Astrocyte (in vitro differentiated cells and primary cell): ENCODE data around the gene FAM200B. TPM values are rescaled to one million over a fixed set of nuclear protein-coding genes. Genes with fewer than 3 reads are reported as not detected.
A peak's percentile ranks its signal among the peaks of the same experiment; 100 is the strongest.

Source experiments
- DNase-seq: peaks from one replicate; pipeline ENCODE4 v3.0.0-alpha.2; 2010; ENCODE audit warnings: low read depth
- FAIRE-seq: peaks from 2 replicates; lab custom pipeline; 2011; peaks lifted over from hg19 to GRCh38; lab: Jason Lieb, UNC
- H2AFZ ChIP-seq: 2 replicates; pipeline ENCODE4 v1.6.0; 2012; ENCODE audit warnings: low read depth, low read length, inconsistent platforms
- H3K27ac ChIP-seq: 2 replicates; pipeline ENCODE4 v1.5.1; 2011; ENCODE audit warnings: low read depth, low read length, inconsistent platforms
- H3K27me3 ChIP-seq: 2 replicates; pipeline ENCODE4 v1.6.0; 2011; ENCODE audit warnings: low read length, inconsistent platforms; ENCODE audit not compliant: insufficient read depth
- H3K36me3 ChIP-seq: 2 replicates; pipeline ENCODE4 v1.5.1; 2011; ENCODE audit warnings: low read length, inconsistent platforms; ENCODE audit not compliant: insufficient read depth
- H3K4me1 ChIP-seq: 2 replicates; pipeline ENCODE4 v1.5.1; 2011; ENCODE audit warnings: low read length, inconsistent platforms; ENCODE audit not compliant: insufficient read depth
- H3K4me2 ChIP-seq: 2 replicates; pipeline ENCODE4 v1.6.0; 2012; ENCODE audit warnings: low read length, inconsistent platforms
- H3K4me3 ChIP-seq: 2 replicates; pipeline ENCODE4 v1.5.1; 2011; ENCODE audit warnings: low read depth, mild to moderate bottlenecking, low read length, inconsistent platforms; ENCODE audit not compliant: insufficient read depth
- H3K79me2 ChIP-seq: 2 replicates; pipeline ENCODE4 v1.6.0; 2012; ENCODE audit warnings: mild to moderate bottlenecking, low read length, inconsistent platforms; ENCODE audit not compliant: insufficient read depth
- H3K9ac ChIP-seq: 2 replicates; pipeline ENCODE4 v1.6.0; 2012; ENCODE audit warnings: mild to moderate bottlenecking, low read length, inconsistent platforms
- H3K9me3 ChIP-seq: 2 replicates; pipeline ENCODE4 v1.5.1; 2012; ENCODE audit warnings: low read depth, mild to moderate bottlenecking, low read length, inconsistent platforms; ENCODE audit not compliant: insufficient read depth
- H4K20me1 ChIP-seq: 2 replicates; pipeline ENCODE4 v1.6.0; 2012; ENCODE audit warnings: low read length, inconsistent platforms; ENCODE audit not compliant: insufficient read depth
- H3K27ac Mint-ChIP-seq: one replicate; pipeline ENCODE4 v1.8.0; 2021; ENCODE audit warnings: mild to moderate bottlenecking, mixed read lengths; ENCODE audit not compliant: unreplicated experiment
- H3K27me3 Mint-ChIP-seq: one replicate; pipeline ENCODE4 v1.8.0; 2021; ENCODE audit warnings: low read depth, mixed read lengths; ENCODE audit not compliant: unreplicated experiment
- H3K36me3 Mint-ChIP-seq: one replicate; pipeline ENCODE4 v1.8.0; 2021; ENCODE audit warnings: low read depth, mixed read lengths; ENCODE audit not compliant: unreplicated experiment
- H3K4me1 Mint-ChIP-seq: one replicate; pipeline ENCODE4 v1.8.0; 2021; ENCODE audit warnings: low read depth, mixed read lengths; ENCODE audit not compliant: unreplicated experiment
- H3K4me3 Mint-ChIP-seq: one replicate; pipeline ENCODE4 v1.8.0; 2021; ENCODE audit warnings: mild to moderate bottlenecking, moderate library complexity, mixed read lengths; ENCODE audit not compliant: unreplicated experiment
- H3K9me3 Mint-ChIP-seq: one replicate; pipeline ENCODE4 v1.8.0; 2021; ENCODE audit warnings: mild to moderate bottlenecking, mixed read lengths; ENCODE audit not compliant: unreplicated experiment
- CTCF ChIP-seq: IDR thresholded peaks from 2 replicates; pipeline ENCODE4 v1.5.1; 2011; ENCODE audit warnings: low read depth, mild to moderate bottlenecking, inconsistent platforms, low read length, moderate library complexity; ENCODE audit not compliant: insufficient read depth
- EZH2 ChIP-seq: IDR thresholded peaks from 2 replicates; pipeline ENCODE4 v1.6.1; 2012; ENCODE audit warnings: mild to moderate bottlenecking, low read length, inconsistent platforms; ENCODE audit not compliant: insufficient read depth
- total RNA-seq: library from RNA; stranded (reverse); gene quantifications from 2 replicates; pipeline ENCODE4 v1.2.1, GENCODE V29; 2021

Gene FAM200B
- total RNA-seq, 1 donor from 2014 or later = 74.7 TPM

DNA sequence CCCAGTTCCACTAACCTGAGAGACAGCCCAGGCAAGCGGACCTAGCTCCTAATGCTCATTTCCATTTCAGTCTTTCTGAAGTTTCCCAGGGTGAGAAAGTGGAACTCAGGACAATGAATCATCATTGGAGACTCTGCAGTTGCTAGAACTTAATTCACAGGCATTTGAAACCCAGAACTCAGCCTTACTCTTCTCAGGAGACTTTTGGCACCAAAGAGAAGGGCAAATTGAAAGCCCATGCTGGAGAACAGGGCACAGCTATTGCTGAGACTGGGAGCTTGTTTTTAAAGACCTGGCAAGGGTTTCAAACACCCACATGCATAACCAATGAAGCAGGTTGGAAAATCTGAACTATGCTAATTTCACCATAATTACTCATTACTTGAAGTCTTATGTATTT lies 57.2 kb downstream of the FAM200B start:
- DNase-seq (peak; percentile 65), FAIRE-seq (no peak)
- Histone ChIP-seq H3K4me1 (peaks cover 9% of the 10 kb centered on the region), H3K4me2 (peak overlapping the region; percentile 22), H3K36me3 (no peaks in the 10 kb centered on the region), H2AFZ (no peak overlapping the region), H3K4me3 (no peak overlapping the region), H3K27me3 (no peaks in the 10 kb centered on the region), H3K9me3 (peaks cover 9% of the 10 kb centered on the region), H3K27ac (peak overlapping the region; percentile 7), H3K79me2 (no peaks in the 10 kb centered on the region), H4K20me1 (no peaks in the 10 kb centered on the region), H3K9ac (no peak overlapping the region)
- no peak overlapping the region for H3K4me3 Mint-ChIP-seq
- TF ChIP-seq CTCF (no peak), EZH2 (no peak)
- peaks cover 6% of the 10 kb centered on the region for H3K4me1 Mint-ChIP-seq
- H3K27ac Mint-ChIP-seq = peak overlapping the region; percentile 24
- peaks cover 5% of the 10 kb centered on the region for H3K27me3 Mint-ChIP-seq
- H3K36me3 Mint-ChIP-seq = peaks cover 5% of the 10 kb centered on the region
- H3K9me3 Mint-ChIP-seq = peaks cover 24% of the 10 kb centered on the region

Other genes with a start within 250 kb of the FAM200B start
- 14.0 and 16.0 TPM in 2 replicates for gene CC2D2A, start 211.9 kb upstream of the FAM200B start, total RNA-seq
- gene FBXL5, start 26.5 kb upstream of the FAM200B start, total RNA-seq = 75.8 and 92.2 TPM in 2 replicates
- gene BST1, start 21.2 kb downstream of the FAM200B start, total RNA-seq = 19.5 and 24.5 TPM in 2 replicates
- gene CD38, start 96.5 kb downstream of the FAM200B start, total RNA-seq = 0.94 and 1.0 TPM in 2 replicates